Peyer's patch (tissue), 4 donors: ENCODE measurements around the gene BCL2L12. TPM values are rescaled to one million over a fixed set of nuclear protein-coding genes. Genes with fewer than 3 reads are reported as not detected.

Source experiments
- DNase-seq, 3 donors: peaks; one replicate each; pipeline ENCODE4 v3.0.0-alpha.2; 2017 to 2019
- H3K27ac ChIP-seq, 4 donors: fragments of 200-600 bp; sonication (generic); one replicate each; pipeline ENCODE4 v1.5.1; 2016 to 2019
- H3K27me3 ChIP-seq, 2 donors: fragments of 200-600 bp; sonication (generic); one replicate each; pipeline ENCODE4 v1.5.1; 2019
- H3K36me3 ChIP-seq, 3 donors: fragments of 200-600 bp; sonication (generic); one replicate each; pipeline ENCODE4 v1.5.1; 2016 to 2019
- H3K4me1 ChIP-seq, 4 donors: fragments of 200-600 bp; sonication (generic); one replicate each; pipeline ENCODE4 v1.5.1; 2016 to 2019
- H3K4me3 ChIP-seq, 4 donors: fragments of 200-600 bp; sonication (generic); 1 replicate in 3 of 4; 2 replicates in 1 of 4; pipeline ENCODE4 v1.5.1; 2016 to 2019; ENCODE audit warnings: mild to moderate bottlenecking in 1 of 4
- H3K9me3 ChIP-seq, 4 donors: fragments of 200-600 bp; sonication (generic); one replicate each; pipeline ENCODE4 v1.5.1; 2016 to 2019; ENCODE audit warnings: mild to moderate bottlenecking in 1 of 4
- CTCF ChIP-seq, 6 experiments: fragments of 450-650 bp in 4 of 6; fragments of 200-600 bp in 2 of 6; sonication (generic) in 1 of 6; IDR thresholded peaks; one replicate each; pipeline ENCODE4 v1.5.1; 2017 to 2019; ENCODE audit warnings: antibody characterized with exemption in 6 of 6, mild to moderate bottlenecking in 3 of 6, moderate library complexity in 1 of 6
- POLR2A ChIP-seq, 2 donors: fragments of 450-650 bp; IDR thresholded peaks; one replicate each; pipeline ENCODE4 v1.5.1; 2017; ENCODE audit warnings: antibody characterized with exemption in 2 of 2, mild to moderate bottlenecking in 2 of 2, moderate library complexity in 2 of 2
- total RNA-seq, 4 donors: library from RNA; depleted of rRNA; stranded (reverse); fragments of >200 nt; gene quantifications; one replicate each; pipeline ENCODE4 v1.1.0, GENCODE V29; 2016

Gene BCL2L12
- total RNA-seq, 4 donors from 2014 or later = 5.3 to 28.9 (median 12.2) TPM

DNA sequence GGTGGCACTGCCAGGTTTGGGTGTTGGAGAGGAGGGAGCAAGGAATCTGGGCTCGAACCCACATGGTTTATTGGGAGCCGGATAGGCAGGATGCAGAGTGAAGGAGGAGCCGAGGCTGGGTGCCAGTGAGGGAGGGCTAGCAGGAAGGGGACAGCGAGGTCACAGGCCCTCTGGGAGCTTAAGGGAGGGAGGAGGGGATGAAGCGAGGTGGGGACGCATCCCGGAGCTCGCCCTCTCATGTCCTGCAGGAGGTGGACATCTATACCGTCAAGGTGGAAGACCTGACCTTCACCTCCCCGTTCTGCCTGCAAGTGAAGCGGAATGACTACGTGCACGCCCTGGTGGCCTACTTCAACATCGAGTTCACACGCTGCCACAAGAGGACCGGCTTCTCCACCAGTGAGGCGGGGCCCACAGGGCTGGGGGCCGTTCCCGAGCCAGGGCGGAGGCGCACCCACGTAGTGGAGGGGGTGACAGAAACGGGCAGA, 20.2 kb downstream of the BCL2L12 start:
- peaks cover 0 to 7% of the 10 kb centered on the region in 2 donors for H3K27me3 ChIP-seq
- H3K9me3 ChIP-seq = no peaks in the 10 kb centered on the region
- no peak for TF ChIP-seq CTCF (IDR thresholded peaks at IDR 0.05)
- no peak for TF ChIP-seq POLR2A (IDR thresholded peaks at IDR 0.05)
- H3K4me1 ChIP-seq = peaks cover 0 to 24% (median 7%) of the 10 kb centered on the region in 4 donors
- no peak for DNase-seq
- H3K27ac ChIP-seq = no peak overlapping the region
- H3K36me3 ChIP-seq = peaks cover 0 to 69% (median 0%) of the 10 kb centered on the region in 3 donors
- no peak overlapping the region for H3K4me3 ChIP-seq

DNA sequence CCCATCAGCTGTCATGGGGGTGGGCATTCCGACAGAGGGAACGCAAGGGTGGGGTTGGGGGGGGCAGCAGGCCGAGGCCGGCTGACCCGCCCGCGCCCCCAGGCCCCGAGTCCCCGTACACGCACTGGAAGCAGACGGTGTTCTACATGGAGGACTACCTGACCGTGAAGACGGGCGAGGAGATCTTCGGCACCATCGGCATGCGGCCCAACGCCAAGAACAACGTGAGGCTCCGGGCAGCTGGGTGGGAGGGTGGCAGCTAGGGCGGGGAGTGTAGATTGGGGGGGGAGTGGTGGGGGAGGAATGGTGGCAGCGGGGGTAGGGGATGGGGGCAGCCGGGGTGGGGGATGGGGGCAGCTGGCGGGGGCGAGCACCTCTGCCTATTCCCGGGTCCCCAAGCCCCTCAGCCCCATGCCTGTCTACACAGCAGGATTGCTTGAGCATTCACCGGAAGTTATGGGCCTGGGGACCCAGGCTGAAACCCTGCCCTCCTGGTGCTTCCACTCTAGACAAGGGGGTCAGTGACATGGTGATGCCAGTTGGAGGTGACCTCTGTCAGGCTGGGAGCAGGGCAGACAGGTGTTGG, 20.9 kb downstream of the BCL2L12 start:
- no peak for DNase-seq
- H3K36me3 ChIP-seq = peaks cover 0 to 64% (median 0%) of the 10 kb centered on the region in 3 donors
- TF ChIP-seq POLR2A (IDR thresholded peaks at IDR 0.05) (no peak), CTCF (IDR thresholded peaks at IDR 0.05) (no peak)
- H3K27ac ChIP-seq = no peak overlapping the region
- no peak overlapping the region for H3K4me3 ChIP-seq
- H3K4me1 ChIP-seq = peaks cover 0 to 27% (median 13%) of the 10 kb centered on the region in 4 donors
- no peaks in the 10 kb centered on the region for H3K9me3 ChIP-seq
- peaks cover 0 to 13% of the 10 kb centered on the region in 2 donors for H3K27me3 ChIP-seq

DNA sequence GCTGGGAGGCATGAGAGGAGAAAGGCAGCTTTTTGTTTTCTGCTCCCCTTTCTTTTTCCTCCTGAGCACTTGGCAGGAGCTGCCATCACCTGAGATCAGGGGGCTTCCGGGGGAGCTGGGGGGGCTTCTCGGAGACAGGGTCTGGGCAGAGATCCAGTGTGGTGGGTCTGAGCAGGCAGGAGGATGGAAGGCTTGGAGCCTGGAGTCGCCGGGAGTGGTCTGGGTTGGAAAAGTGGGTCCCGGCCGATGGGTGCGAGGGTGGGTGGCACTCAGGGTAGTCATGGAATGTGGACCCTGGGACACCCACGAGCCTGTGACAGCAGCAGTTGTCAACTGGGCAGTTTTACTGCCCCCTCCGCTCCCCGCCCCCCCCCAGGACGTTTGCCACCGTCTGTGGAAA, 21.4 kb downstream of the BCL2L12 start:
- Histone ChIP-seq H3K9me3 (no peaks in the 10 kb centered on the region), H3K27me3 (peaks cover 0 to 15% of the 10 kb centered on the region in 2 donors), H3K4me3 (no peak overlapping the region), H3K4me1 (peaks cover 0 to 29% (median 14%) of the 10 kb centered on the region in 4 donors), H3K36me3 (peaks cover 0 to 59% (median 0%) of the 10 kb centered on the region in 3 donors), H3K27ac (no peak overlapping the region)
- TF ChIP-seq CTCF (IDR thresholded peaks at IDR 0.05) = no peak
- TF ChIP-seq POLR2A (IDR thresholded peaks at IDR 0.05) = no peak
- no peak for DNase-seq

GRCh38 chr19:49687566-49688316, 22.0 kb downstream of the BCL2L12 start:
- TF ChIP-seq CTCF (IDR thresholded peaks at IDR 0.05) (no peak), POLR2A (IDR thresholded peaks at IDR 0.05) (no peak)
- peaks cover 0 to 53% (median 0%) of the 10 kb centered on the region in 3 donors for H3K36me3 ChIP-seq
- H3K4me1 ChIP-seq = peaks cover 0 to 29% (median 14%) of the 10 kb centered on the region in 4 donors
- no peak for DNase-seq
- no peak overlapping the region for H3K27ac ChIP-seq
- no peak overlapping the region for H3K4me3 ChIP-seq
- peaks cover 0 to 15% of the 10 kb centered on the region in 2 donors for H3K27me3 ChIP-seq
- no peaks in the 10 kb centered on the region for H3K9me3 ChIP-seq

DNA sequence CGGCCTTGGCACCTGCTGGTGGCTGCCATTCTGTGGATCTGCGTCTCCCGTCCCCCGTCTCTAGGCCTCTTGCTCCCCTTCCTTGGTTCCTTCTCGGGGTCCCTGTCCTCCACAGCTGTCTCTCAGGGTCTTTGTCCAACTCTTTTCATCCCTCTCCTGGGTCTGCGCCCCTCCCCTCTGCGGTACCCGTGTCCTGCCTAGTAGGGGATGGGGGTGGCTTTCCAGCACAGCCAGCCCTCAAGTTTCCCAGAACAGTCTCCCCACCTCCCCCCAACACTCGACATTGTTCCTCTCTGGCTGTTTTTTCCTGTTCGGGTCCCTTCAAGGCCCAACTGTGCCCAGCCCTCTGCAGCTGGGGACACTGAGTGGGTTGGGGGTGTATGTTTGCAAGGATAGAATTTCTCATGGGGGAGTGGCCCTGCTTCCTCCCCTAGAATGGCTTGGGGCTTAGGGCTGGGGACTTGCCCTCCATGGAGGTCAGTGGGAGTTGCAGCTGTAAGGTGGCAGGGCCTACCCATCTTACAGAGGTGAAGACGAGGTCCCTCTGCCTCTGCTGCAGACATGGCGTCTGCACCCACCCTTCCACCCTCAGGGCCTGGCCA, 22.9 kb downstream of the BCL2L12 start:
- no peaks in the 10 kb centered on the region for H3K9me3 ChIP-seq
- no peak for TF ChIP-seq POLR2A (IDR thresholded peaks at IDR 0.05)
- no peak for TF ChIP-seq CTCF (IDR thresholded peaks at IDR 0.05)
- H3K36me3 ChIP-seq = peaks cover 0 to 44% (median 0%) of the 10 kb centered on the region in 3 donors
- peak overlapping the region in 1 of 4 donors; percentile 46 for H3K4me3 ChIP-seq
- peaks cover 0 to 15% of the 10 kb centered on the region in 2 donors for H3K27me3 ChIP-seq
- no peak for DNase-seq
- peaks cover 0 to 29% (median 14%) of the 10 kb centered on the region in 4 donors for H3K4me1 ChIP-seq
- no peak overlapping the region for H3K27ac ChIP-seq
